Measurements from ENCODE around the gene NUP58.

- TF ChIP-seq CTCF (optimal IDR thresholded peaks at IDR 0.05 in 1 of 3, IDR thresholded peaks at IDR 0.05 in 1 of 3, conservative IDR thresholded peaks at IDR 0.05 in 1 of 3; ENCODE audit: extremely low read depth in 1 of 3, insufficient read depth in 2 of 3, low read length in 3 of 3) = no peak
- TF ChIP-seq EZH2 (IDR thresholded peaks at IDR 0.05; ENCODE audit: low read length) = no peak
Observed at GRCh38 chr13:25380741-25381324, 79.4 kb downstream of the NUP58 start.
